Panc1 (cell line): Measurements from ENCODE around the gene MYDGF. TPM values are rescaled to one million over a fixed set of nuclear protein-coding genes. Genes with fewer than 3 reads are reported as not detected.

ENCODE experiments used
- ATAC-seq: fragments of 200-7000 bp; cut with Tn5 transposase; 2 replicates; pipeline ENCODE4 v1.9.1; 2020; ENCODE audit warnings: mild to moderate bottlenecking, moderate library complexity
- BruUV-seq: library from RNA; stranded (reverse); fragments of 400-500 nt; replicated peaks from 2 replicates; lab custom pipeline; 2021; lab: Mats Ljungman, UMichigan
- CTCF ChIA-PET: fragments of 300-600 bp; sonication (Branson Sonifier 250); formaldehyde crosslinking; loops from one replicate; lab custom pipeline; 2022; ENCODE audit warnings: antibody characterized with exemption; lab: Charles Lee
- POLR2A ChIA-PET: fragments of 300-600 bp; sonication (Branson Sonifier 250); formaldehyde crosslinking; loops from one replicate; lab custom pipeline; 2022; ENCODE audit warnings: antibody characterized with exemption; lab: Charles Lee
- DNase-seq: peaks from one replicate; pipeline ENCODE4 v3.0.0-alpha.2; 2010; ENCODE audit warnings: low read depth, low spot score
- H3K27ac ChIP-seq: 2 replicates; pipeline ENCODE4 v1.5.1; 2011; ENCODE audit warnings: mild to moderate bottlenecking, low read length, inconsistent platforms
- H3K27me3 ChIP-seq: fragments of 200-500 bp; sonication (Bioruptor generic); 2 replicates; pipeline ENCODE4 v1.6.0; 2014; ENCODE audit warnings: low read length, inconsistent platforms; ENCODE audit not compliant: control insufficient read depth, insufficient read depth
- H3K36me3 ChIP-seq: fragments of 200-500 bp; sonication (Bioruptor generic); 2 replicates; pipeline ENCODE4 v1.5.1; 2014; ENCODE audit warnings: inconsistent platforms, mild to moderate bottlenecking, low read length, moderate library complexity; ENCODE audit not compliant: control insufficient read depth, insufficient read depth
- H3K4me1 ChIP-seq: 2 replicates; pipeline ENCODE4 v1.5.1; 2011; ENCODE audit warnings: inconsistent platforms, mild to moderate bottlenecking, low read length, moderate library complexity; ENCODE audit not compliant: control insufficient read depth, insufficient read depth
- H3K4me3 ChIP-seq, 2 experiments: 2 replicates each; pipeline ENCODE4 v1.5.1; 2011 to 2012; ENCODE audit warnings: low read depth in 2 of 2, low read length in 2 of 2, mild to moderate bottlenecking in 2 of 2, inconsistent platforms in 1 of 2, moderate library complexity in 1 of 2
- H3K9me3 ChIP-seq: fragments of 200-500 bp; sonication (Bioruptor generic); 2 replicates; pipeline ENCODE4 v1.5.1; 2014; ENCODE audit warnings: low read depth, mild to moderate bottlenecking, inconsistent platforms, low read length, moderate library complexity; ENCODE audit not compliant: control insufficient read depth, insufficient read depth
- POLR2AphosphoS5 ChIP-seq: IDR thresholded peaks from 2 replicates; pipeline ENCODE4 v1.6.1; 2012; ENCODE audit warnings: mild to moderate bottlenecking, low read depth, low read length, moderate library complexity
- SIN3A ChIP-seq: IDR thresholded peaks from 2 replicates; pipeline ENCODE4 v1.6.1; 2012; ENCODE audit warnings: low read depth, mild to moderate bottlenecking, low read length, moderate library complexity, borderline replicate concordance; ENCODE audit not compliant: insufficient read depth
- TCF7L2 ChIP-seq: IDR thresholded peaks from 2 replicates; pipeline ENCODE4 v1.6.1; 2011; ENCODE audit warnings: mild to moderate bottlenecking, low read depth, low read length, inconsistent platforms
- in situ Hi-C: cut with HindIII; loops from 2 replicates; pipeline ENCODE4 v1.10.0; 2016; ENCODE audit warnings: low sequenced_read_pairs, low pct_unique_long_range_greater_than_20kb
- intact Hi-C: fragments of 100-400 bp; cut with micrococcal nuclease; formaldehyde crosslinking; loops from one replicate; pipeline ENCODE4 v1.10.0; 2022; ENCODE audit not compliant: unreplicated experiment
- total RNA-seq: library from RNA; stranded (reverse); gene quantifications from one replicate; pipeline ENCODE4 v1.2.1, GENCODE V29; 2021; ENCODE audit not compliant: unreplicated experiment
- TF ChIP-seq, protein P1 (sequence below), 2 experiments: IDR thresholded peaks; 2 replicates each; pipeline ENCODE4 v1.6.1; 2011 to 2012; ENCODE audit warnings: low read depth in 2 of 2, control low read depth in 1 of 2, low read length in 1 of 2, mild to moderate bottlenecking in 1 of 2, moderate library complexity in 1 of 2; ENCODE audit not compliant: insufficient read depth in 1 of 2
- TF ChIP-seq, protein P2 (sequence below): fragments of 450-650 bp; IDR thresholded peaks from 2 replicates; pipeline ENCODE4 v1.5.1; 2017; ENCODE audit warnings: mild to moderate bottlenecking

MYDGF gene
- total RNA-seq, 1 experiment from 2014 or later, result 78.1 TPM

DNA sequence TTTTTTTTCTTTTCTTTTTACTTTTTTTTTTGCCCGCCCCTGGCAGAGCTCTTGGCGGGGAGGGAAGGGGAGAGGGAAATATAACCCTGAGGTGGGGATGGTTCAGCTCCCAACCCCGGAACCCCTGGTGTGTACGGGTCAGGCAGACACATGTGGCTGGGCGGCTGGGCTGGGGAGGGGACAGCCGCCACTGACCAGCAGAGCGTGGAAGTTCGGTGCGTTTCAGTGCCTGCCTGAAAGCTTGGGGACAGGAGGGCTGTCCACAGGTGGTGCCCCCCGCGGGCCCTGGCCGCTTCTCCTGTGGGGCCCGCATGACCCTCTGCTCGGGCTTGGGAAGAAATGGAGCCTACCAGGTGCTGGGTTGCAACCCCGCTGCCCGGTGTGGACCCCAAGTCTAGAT is 5.2 kb upstream of the MYDGF start:
- ATAC-seq, result no peak
- in situ Hi-C loops (no loop called here), intact Hi-C loops (no loop called here)
- POLR2A ChIA-PET, result no interaction called here
- Histone ChIP-seq H3K4me1 (peaks cover 7% of the 10 kb centered on the region), H3K36me3 (0 out of 2 replicates have a peak, but pooled peaks cover 2% of the 10 kb centered on the region), H3K27me3 (no peaks in the 10 kb centered on the region), H3K27ac (no peak overlapping the region), H3K4me3 (no peak overlapping the region), H3K9me3 (no peaks in the 10 kb centered on the region)
- TSS peak; percentile 99 for BruUV-seq
- CTCF ChIA-PET, result no interaction called here
- no peak for DNase-seq
- TF ChIP-seq, protein P1, sequence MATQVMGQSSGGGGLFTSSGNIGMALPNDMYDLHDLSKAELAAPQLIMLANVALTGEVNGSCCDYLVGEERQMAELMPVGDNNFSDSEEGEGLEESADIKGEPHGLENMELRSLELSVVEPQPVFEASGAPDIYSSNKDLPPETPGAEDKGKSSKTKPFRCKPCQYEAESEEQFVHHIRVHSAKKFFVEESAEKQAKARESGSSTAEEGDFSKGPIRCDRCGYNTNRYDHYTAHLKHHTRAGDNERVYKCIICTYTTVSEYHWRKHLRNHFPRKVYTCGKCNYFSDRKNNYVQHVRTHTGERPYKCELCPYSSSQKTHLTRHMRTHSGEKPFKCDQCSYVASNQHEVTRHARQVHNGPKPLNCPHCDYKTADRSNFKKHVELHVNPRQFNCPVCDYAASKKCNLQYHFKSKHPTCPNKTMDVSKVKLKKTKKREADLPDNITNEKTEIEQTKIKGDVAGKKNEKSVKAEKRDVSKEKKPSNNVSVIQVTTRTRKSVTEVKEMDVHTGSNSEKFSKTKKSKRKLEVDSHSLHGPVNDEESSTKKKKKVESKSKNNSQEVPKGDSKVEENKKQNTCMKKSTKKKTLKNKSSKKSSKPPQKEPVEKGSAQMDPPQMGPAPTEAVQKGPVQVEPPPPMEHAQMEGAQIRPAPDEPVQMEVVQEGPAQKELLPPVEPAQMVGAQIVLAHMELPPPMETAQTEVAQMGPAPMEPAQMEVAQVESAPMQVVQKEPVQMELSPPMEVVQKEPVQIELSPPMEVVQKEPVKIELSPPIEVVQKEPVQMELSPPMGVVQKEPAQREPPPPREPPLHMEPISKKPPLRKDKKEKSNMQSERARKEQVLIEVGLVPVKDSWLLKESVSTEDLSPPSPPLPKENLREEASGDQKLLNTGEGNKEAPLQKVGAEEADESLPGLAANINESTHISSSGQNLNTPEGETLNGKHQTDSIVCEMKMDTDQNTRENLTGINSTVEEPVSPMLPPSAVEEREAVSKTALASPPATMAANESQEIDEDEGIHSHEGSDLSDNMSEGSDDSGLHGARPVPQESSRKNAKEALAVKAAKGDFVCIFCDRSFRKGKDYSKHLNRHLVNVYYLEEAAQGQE (IDR thresholded peaks at IDR 0.05; ENCODE audit: insufficient read depth in 1 of 2, low read depth in 2 of 2, low read length in 1 of 2), result no peak
- TF ChIP-seq TCF7L2 (no peak), POLR2AphosphoS5 (no peak), SIN3A (no peak)
- TF ChIP-seq, protein P2, sequence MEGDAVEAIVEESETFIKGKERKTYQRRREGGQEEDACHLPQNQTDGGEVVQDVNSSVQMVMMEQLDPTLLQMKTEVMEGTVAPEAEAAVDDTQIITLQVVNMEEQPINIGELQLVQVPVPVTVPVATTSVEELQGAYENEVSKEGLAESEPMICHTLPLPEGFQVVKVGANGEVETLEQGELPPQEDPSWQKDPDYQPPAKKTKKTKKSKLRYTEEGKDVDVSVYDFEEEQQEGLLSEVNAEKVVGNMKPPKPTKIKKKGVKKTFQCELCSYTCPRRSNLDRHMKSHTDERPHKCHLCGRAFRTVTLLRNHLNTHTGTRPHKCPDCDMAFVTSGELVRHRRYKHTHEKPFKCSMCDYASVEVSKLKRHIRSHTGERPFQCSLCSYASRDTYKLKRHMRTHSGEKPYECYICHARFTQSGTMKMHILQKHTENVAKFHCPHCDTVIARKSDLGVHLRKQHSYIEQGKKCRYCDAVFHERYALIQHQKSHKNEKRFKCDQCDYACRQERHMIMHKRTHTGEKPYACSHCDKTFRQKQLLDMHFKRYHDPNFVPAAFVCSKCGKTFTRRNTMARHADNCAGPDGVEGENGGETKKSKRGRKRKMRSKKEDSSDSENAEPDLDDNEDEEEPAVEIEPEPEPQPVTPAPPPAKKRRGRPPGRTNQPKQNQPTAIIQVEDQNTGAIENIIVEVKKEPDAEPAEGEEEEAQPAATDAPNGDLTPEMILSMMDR, result no peak

DNA sequence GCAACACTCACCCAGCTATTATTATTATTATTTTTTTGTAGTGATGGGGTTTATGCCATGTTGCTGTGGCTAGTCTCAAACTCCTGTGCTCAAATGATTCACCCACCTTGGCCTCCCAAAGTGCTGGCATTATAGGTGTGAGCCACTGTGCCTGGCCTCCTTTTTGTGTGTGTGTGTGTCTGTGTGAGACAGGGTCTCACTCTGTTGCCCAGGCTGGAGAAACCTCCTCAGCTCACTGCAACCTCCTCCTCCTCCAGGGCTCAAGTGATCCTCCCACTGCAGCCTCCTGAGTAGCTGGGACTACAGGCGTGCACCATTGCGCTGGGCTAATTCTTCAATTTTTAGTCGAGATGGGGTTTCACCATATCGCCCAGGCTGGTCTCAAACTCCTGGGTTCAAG is 3.6 kb upstream of the MYDGF start:
- Histone ChIP-seq H3K27ac (no peak overlapping the region), H3K36me3 (peaks cover 2% of the 10 kb centered on the region; the same call in 1 of the 2 replicates), H3K27me3 (no peaks in the 10 kb centered on the region), H3K4me3 (no peak overlapping the region), H3K4me1 (peaks cover 7% of the 10 kb centered on the region), H3K9me3 (no peaks in the 10 kb centered on the region)
- intact Hi-C loops (no loop called here), in situ Hi-C loops (no loop called here)
- BruUV-seq, result no TSS peak
- ChIA-PET POLR2A (no interaction called here), CTCF (no interaction called here)
- ATAC-seq (no peak), DNase-seq (no peak)
- no peak for TF ChIP-seq SIN3A
- TF ChIP-seq TCF7L2, result no peak
- TF ChIP-seq, protein P2, result no peak
- no peak; the same call in 1 of the 2 replicates for TF ChIP-seq POLR2AphosphoS5
